ENCODE data around the gene ANKFN1. TPM values are rescaled to one million over a fixed set of nuclear protein-coding genes. Genes with fewer than 3 reads are reported as not detected.

ANKFN1 gene
- total RNA-seq, 4 donors from 2014 or later: 0.67 to 0.94 TPM; not detected in 2

- TF ChIP-seq, protein P1, sequence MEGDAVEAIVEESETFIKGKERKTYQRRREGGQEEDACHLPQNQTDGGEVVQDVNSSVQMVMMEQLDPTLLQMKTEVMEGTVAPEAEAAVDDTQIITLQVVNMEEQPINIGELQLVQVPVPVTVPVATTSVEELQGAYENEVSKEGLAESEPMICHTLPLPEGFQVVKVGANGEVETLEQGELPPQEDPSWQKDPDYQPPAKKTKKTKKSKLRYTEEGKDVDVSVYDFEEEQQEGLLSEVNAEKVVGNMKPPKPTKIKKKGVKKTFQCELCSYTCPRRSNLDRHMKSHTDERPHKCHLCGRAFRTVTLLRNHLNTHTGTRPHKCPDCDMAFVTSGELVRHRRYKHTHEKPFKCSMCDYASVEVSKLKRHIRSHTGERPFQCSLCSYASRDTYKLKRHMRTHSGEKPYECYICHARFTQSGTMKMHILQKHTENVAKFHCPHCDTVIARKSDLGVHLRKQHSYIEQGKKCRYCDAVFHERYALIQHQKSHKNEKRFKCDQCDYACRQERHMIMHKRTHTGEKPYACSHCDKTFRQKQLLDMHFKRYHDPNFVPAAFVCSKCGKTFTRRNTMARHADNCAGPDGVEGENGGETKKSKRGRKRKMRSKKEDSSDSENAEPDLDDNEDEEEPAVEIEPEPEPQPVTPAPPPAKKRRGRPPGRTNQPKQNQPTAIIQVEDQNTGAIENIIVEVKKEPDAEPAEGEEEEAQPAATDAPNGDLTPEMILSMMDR (IDR thresholded peaks at IDR 0.05): no peak
- no peak for TF ChIP-seq POLR2A (IDR thresholded peaks at IDR 0.05)
- Histone ChIP-seq H3K27me3 (no peaks in the 10 kb centered on the region), H3K4me1 (no peaks in the 10 kb centered on the region), H3K4me3 (replicated peaks in 1 of 3) (no peak overlapping the region), H3K27ac (no peak overlapping the region), H3K9me3 (no peaks in the 10 kb centered on the region), H3K36me3 (no peaks in the 10 kb centered on the region)
- intact Hi-C loops (cut with DNase I): no loop called here
- 82 to 88% methylated on average over 2 of the region's 2 CpGs for WGBS, 2 donors
- DNase-seq: no peak
These were observed 271.3 kb downstream of the ANKFN1 start for GRCh38 chr17:56424543-56425044.

GRCh38 chr17:56425483-56425882, 272.2 kb downstream of the ANKFN1 start:
- 90 to 91% methylated on average over 4 of the region's 4 CpGs for WGBS, 2 donors
- Histone ChIP-seq H3K36me3 (no peaks in the 10 kb centered on the region), H3K27ac (no peak overlapping the region), H3K27me3 (no peaks in the 10 kb centered on the region), H3K9me3 (no peaks in the 10 kb centered on the region), H3K4me3 (replicated peaks in 1 of 3) (no peak overlapping the region), H3K4me1 (no peaks in the 10 kb centered on the region)
- TF ChIP-seq POLR2A (IDR thresholded peaks at IDR 0.05): no peak
- TF ChIP-seq, protein P1 (IDR thresholded peaks at IDR 0.05): no peak
- no peak for DNase-seq
- intact Hi-C loops (cut with DNase I): no loop called here

- no peak for DNase-seq
- Histone ChIP-seq H3K27ac (no peak overlapping the region), H3K4me1 (no peaks in the 10 kb centered on the region), H3K27me3 (no peaks in the 10 kb centered on the region), H3K36me3 (no peaks in the 10 kb centered on the region), H3K4me3 (replicated peaks in 1 of 3) (no peak overlapping the region), H3K9me3 (no peaks in the 10 kb centered on the region)
- intact Hi-C loops (cut with DNase I): no loop called here
- TF ChIP-seq, protein P1 (IDR thresholded peaks at IDR 0.05): no peak
- TF ChIP-seq POLR2A (IDR thresholded peaks at IDR 0.05): no peak
- 80 to 89% methylated on average over 2 of the region's 2 CpGs for WGBS, 2 donors
These were observed 273.6 kb downstream of the ANKFN1 start for GRCh38 chr17:56426901-56427300.

- no peaks in the 10 kb centered on the region for H3K27me3 ChIP-seq
- DNase-seq: no peak
- H3K36me3 ChIP-seq: no peaks in the 10 kb centered on the region
- H3K9me3 ChIP-seq: no peaks in the 10 kb centered on the region
- no peak overlapping the region for H3K27ac ChIP-seq
- H3K4me1 ChIP-seq: no peaks in the 10 kb centered on the region
- intact Hi-C loops (cut with DNase I): no loop called here
- 66 to 67% methylated on average over 3 of the region's 3 CpGs for WGBS, 2 donors
- H3K4me3 ChIP-seq (replicated peaks in 1 of 3): no peak overlapping the region
- TF ChIP-seq, protein P1 (IDR thresholded peaks at IDR 0.05): no peak
- TF ChIP-seq POLR2A (IDR thresholded peaks at IDR 0.05): no peak
These were observed 278.5 kb downstream of the ANKFN1 start for GRCh38 chr17:56431736-56432135.

DNA sequence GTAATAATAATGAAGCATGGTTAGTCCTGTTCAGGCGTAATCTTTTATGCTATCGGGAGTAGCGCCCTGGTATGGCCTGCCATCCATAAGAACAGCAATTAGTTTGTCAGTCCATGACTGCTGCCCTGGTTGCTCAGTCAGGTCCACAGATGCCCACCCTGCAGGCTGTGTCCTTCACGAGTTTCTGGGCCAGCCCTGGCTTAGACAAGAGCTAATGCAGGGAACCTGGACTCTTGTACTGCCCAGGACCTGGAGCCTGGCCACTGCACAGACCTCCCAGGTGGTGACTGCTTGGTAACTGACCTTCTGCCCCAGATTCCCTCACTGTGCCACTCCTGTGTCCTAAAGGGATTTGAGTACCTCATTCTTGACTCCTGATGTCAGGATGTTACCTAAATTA, 279.2 kb downstream of the ANKFN1 start:
- intact Hi-C loops (cut with DNase I): no loop called here
- TF ChIP-seq, protein P1 (IDR thresholded peaks at IDR 0.05): no peak
- TF ChIP-seq POLR2A (IDR thresholded peaks at IDR 0.05): no peak

More for the DNA sequence above, 279.2 kb downstream of the ANKFN1 start:
- Histone ChIP-seq H3K4me1 (no peaks in the 10 kb centered on the region), H3K27me3 (no peaks in the 10 kb centered on the region), H3K27ac (no peak overlapping the region), H3K9me3 (no peaks in the 10 kb centered on the region), H3K4me3 (replicated peaks in 1 of 3) (no peak overlapping the region), H3K36me3 (no peaks in the 10 kb centered on the region)
- DNase-seq: no peak
- 81 to 90% methylated on average over 4 of the region's 4 CpGs for WGBS, 2 donors
